GM20431 (cell line): ENCODE measurements around the gene TNP2.

Experiments used
- in situ Hi-C: fragments of 300-500 bp; cut with MseI, MboI; formaldehyde crosslinking; loops from one replicate; pipeline ENCODE4 v1.15.0; 2020; ENCODE audit warnings: low sequenced_read_pairs; ENCODE audit not compliant: unreplicated experiment

Gene TNP2

GRCh38 chr16:11278681-11279628 is 9.8 kb upstream of the TNP2 start:
- in situ Hi-C loops, result no loop called here

GRCh38 chr16:11277607-11278337 is 8.6 kb upstream of the TNP2 start:
- in situ Hi-C loops, result no loop called here

GRCh38 chr16:11276896-11277593 is 7.9 kb upstream of the TNP2 start:
- in situ Hi-C loops, result no loop called here

- in situ Hi-C loops, result no loop called here
Measured at GRCh38 chr16:11276143-11276895, 7.2 kb upstream of the TNP2 start, which contains the start of gene PRM2. PRM2 (minus strand) TSS chr16:11276480; CDS start chr16:11276370, 110 bp downstream.

GRCh38 chr16:11274964-11275363 is 5.8 kb upstream of the TNP2 start:
- in situ Hi-C loops, result no loop called here

- in situ Hi-C loops, result no loop called here
Measured at GRCh38 chr16:11273721-11274324, 4.7 kb upstream of the TNP2 start.

GRCh38 chr16:11272921-11273720 is 4.0 kb upstream of the TNP2 start, which contains the start of gene PRM3:
PRM3 (minus strand) TSS chr16:11273629; CDS start chr16:11273595, 34 bp downstream.
- in situ Hi-C loops, result no loop called here

- in situ Hi-C loops, result no loop called here
Measured at GRCh38 chr16:11272484-11272883, 3.4 kb upstream of the TNP2 start.

- in situ Hi-C loops, result no loop called here
Measured at GRCh38 chr16:11271610-11272009, 2.5 kb upstream of the TNP2 start.

- in situ Hi-C loops, result no loop called here
Measured at GRCh38 chr16:11270602-11271162, 1.6 kb upstream of the TNP2 start.

- in situ Hi-C loops, result no loop called here
Measured at GRCh38 chr16:11265124-11265523, 4.0 kb downstream of the TNP2 start.

- in situ Hi-C loops, result no loop called here
Measured at GRCh38 chr16:11264155-11264832, 4.8 kb downstream of the TNP2 start.

GRCh38 chr16:11263737-11264136 is 5.4 kb downstream of the TNP2 start:
- in situ Hi-C loops, result no loop called here

GRCh38 chr16:11262915-11263314 is 6.2 kb downstream of the TNP2 start:
- in situ Hi-C loops, result no loop called here

- in situ Hi-C loops, result no loop called here
Measured at GRCh38 chr16:11260596-11260966, 8.5 kb downstream of the TNP2 start.

GRCh38 chr16:11259655-11260595 is 9.2 kb downstream of the TNP2 start:
- in situ Hi-C loops, result loop anchor here (10.0 kb wide), 1 partner anchor 285 kb away; no protein-coding TSS in a partner anchor
